HepG2 (cell line): ENCODE data around the gene DDI2.

Experiments used
- CTCF ChIP-seq: sonication (generic); formaldehyde crosslinking; IDR thresholded peaks from 2 replicates; pipeline ENCODE4 v1.5.0; 2020; ENCODE audit warnings: mild to moderate bottlenecking, missing genetic modification reagents, moderate library complexity
- ZNF879 ChIP-seq: sonication (generic); formaldehyde crosslinking; IDR thresholded peaks from 2 replicates; pipeline ENCODE4 v1.8.1; 2023; ENCODE audit warnings: missing genetic modification reagents

GRCh38 chr1:15706751-15707150 is 89.5 kb downstream of the DDI2 start:
- TF ChIP-seq ZNF879 (CRISPR knock-in tag) (no peak), CTCF (CRISPR knock-in tag) (no peak)
